Type B pancreatic cell (in vitro differentiated cells): Measurements from ENCODE around the gene VEZT. TPM values are rescaled to one million over a fixed set of nuclear protein-coding genes. Genes with fewer than 3 reads are reported as not detected.

Source experiments
- DNase-seq: peaks from one replicate; pipeline ENCODE4 v3.0.0; 2021; ENCODE audit warnings: mixed read lengths; ENCODE audit not compliant: unreplicated experiment; ENCODE audit errors: extremely low spot score
- H3K27ac Mint-ChIP-seq: 2 replicates; pipeline ENCODE4 v1.8.0; 2021; ENCODE audit warnings: mild to moderate bottlenecking, mixed read lengths
- H3K27me3 Mint-ChIP-seq: 2 replicates; pipeline ENCODE4 v1.8.0; 2021; ENCODE audit warnings: mixed read lengths
- H3K36me3 Mint-ChIP-seq: 2 replicates; pipeline ENCODE4 v1.8.0; 2021; ENCODE audit warnings: mixed read lengths
- H3K4me1 Mint-ChIP-seq: one replicate; pipeline ENCODE4 v1.8.0; 2021; ENCODE audit warnings: mixed read lengths; ENCODE audit not compliant: unreplicated experiment
- H3K4me3 Mint-ChIP-seq: 2 replicates; pipeline ENCODE4 v1.8.0; 2021; ENCODE audit warnings: mild to moderate bottlenecking, mixed read lengths
- H3K9me3 Mint-ChIP-seq: 2 replicates; pipeline ENCODE4 v1.8.0; 2021; ENCODE audit warnings: mixed read lengths
- total RNA-seq: library from RNA; stranded (reverse); gene quantifications from 2 replicates; pipeline ENCODE4 v1.2.1, GENCODE V29; 2021; ENCODE audit warnings: low replicate concordance
- TF ChIP-seq, protein P1 (sequence below): fragments of 200-600 bp; sonication (generic); conservative IDR thresholded peaks from 2 replicates; pipeline ENCODE4 v1.5.0; 2021; ENCODE audit warnings: antibody characterized with exemption, mild to moderate bottlenecking

VEZT gene
- total RNA-seq, 1 donor from 2014 or later, result 69.1 TPM

DNA sequence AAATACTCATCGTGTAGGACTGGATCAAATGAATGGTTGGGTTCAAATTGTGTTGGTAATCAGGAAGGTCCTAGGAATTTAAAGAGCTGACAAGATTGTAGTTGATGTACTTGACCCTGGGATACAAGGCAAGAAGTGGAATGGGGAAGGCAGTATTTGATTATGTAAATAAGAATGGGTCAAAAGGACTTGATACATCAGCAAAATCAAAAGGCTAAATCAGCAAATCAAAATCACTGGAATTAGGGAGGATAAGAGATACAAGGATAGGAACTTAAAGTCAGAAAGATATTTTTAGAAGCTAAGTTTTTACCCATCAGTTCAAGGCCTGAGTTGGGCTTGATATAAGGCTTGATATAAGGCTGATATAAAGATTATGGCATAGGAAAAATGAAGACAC lies 65.8 kb downstream of the VEZT start:
- Mint-ChIP-seq H3K4me3 (no peak overlapping the region), H3K27ac (no peak overlapping the region), H3K4me1 (no peaks in the 10 kb centered on the region), H3K9me3 (no peaks in the 10 kb centered on the region), H3K36me3 (peaks cover 49% of the 10 kb centered on the region), H3K27me3 (no peaks in the 10 kb centered on the region)
- no peak for DNase-seq
- TF ChIP-seq, protein P1, sequence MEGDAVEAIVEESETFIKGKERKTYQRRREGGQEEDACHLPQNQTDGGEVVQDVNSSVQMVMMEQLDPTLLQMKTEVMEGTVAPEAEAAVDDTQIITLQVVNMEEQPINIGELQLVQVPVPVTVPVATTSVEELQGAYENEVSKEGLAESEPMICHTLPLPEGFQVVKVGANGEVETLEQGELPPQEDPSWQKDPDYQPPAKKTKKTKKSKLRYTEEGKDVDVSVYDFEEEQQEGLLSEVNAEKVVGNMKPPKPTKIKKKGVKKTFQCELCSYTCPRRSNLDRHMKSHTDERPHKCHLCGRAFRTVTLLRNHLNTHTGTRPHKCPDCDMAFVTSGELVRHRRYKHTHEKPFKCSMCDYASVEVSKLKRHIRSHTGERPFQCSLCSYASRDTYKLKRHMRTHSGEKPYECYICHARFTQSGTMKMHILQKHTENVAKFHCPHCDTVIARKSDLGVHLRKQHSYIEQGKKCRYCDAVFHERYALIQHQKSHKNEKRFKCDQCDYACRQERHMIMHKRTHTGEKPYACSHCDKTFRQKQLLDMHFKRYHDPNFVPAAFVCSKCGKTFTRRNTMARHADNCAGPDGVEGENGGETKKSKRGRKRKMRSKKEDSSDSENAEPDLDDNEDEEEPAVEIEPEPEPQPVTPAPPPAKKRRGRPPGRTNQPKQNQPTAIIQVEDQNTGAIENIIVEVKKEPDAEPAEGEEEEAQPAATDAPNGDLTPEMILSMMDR, result no peak

- no peak overlapping the region for H3K4me3 Mint-ChIP-seq
- peaks cover 42% of the 10 kb centered on the region for H3K36me3 Mint-ChIP-seq
- no peak for DNase-seq
- H3K9me3 Mint-ChIP-seq, result no peaks in the 10 kb centered on the region
- TF ChIP-seq, protein P1, result no peak
- no peak overlapping the region for H3K27ac Mint-ChIP-seq
- no peaks in the 10 kb centered on the region for H3K27me3 Mint-ChIP-seq
- peaks cover 7% of the 10 kb centered on the region for H3K4me1 Mint-ChIP-seq
Observed at GRCh38 chr12:95286713-95287112, 69.1 kb downstream of the VEZT start.

GRCh38 chr12:95291501-95291900 lies 73.9 kb downstream of the VEZT start:
- H3K36me3 Mint-ChIP-seq, result peaks cover 25% of the 10 kb centered on the region
- H3K27ac Mint-ChIP-seq, result no peak overlapping the region
- no peak overlapping the region for H3K4me3 Mint-ChIP-seq
- peaks cover 10% of the 10 kb centered on the region for H3K4me1 Mint-ChIP-seq
- no peak for DNase-seq
- H3K27me3 Mint-ChIP-seq, result no peaks in the 10 kb centered on the region
- H3K9me3 Mint-ChIP-seq, result no peaks in the 10 kb centered on the region
- TF ChIP-seq, protein P1, result no peak

DNA sequence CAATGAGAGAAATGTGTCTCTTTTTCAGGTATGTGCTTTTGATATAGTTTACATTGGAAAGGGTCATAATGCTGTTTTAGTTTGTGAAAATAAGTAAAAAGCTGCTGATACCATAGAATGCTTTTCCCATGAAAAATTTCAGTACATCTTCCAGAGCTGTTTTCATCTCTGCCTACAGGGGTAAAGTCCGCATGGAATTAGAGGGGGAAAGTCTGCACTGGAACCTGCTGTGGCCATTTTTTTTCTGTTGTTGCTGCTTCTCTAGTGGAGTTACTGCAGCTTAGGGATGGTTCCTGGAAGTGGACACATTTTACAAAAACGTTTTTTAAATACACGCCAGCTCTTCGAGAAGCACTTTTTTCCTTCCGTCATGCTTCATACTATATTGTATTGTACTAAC lies 81.3 kb downstream of the VEZT start:
- DNase-seq, result no peak
- Mint-ChIP-seq H3K9me3 (no peaks in the 10 kb centered on the region), H3K4me1 (peaks cover 12% of the 10 kb centered on the region), H3K36me3 (peaks cover 29% of the 10 kb centered on the region), H3K27me3 (no peaks in the 10 kb centered on the region), H3K27ac (no peak overlapping the region), H3K4me3 (no peak overlapping the region)
- TF ChIP-seq, protein P1, result peak; percentile 32

- H3K27me3 Mint-ChIP-seq, result no peaks in the 10 kb centered on the region
- peaks cover 28% of the 10 kb centered on the region for H3K36me3 Mint-ChIP-seq
- TF ChIP-seq, protein P1, result no peak
- H3K4me1 Mint-ChIP-seq, result peaks cover 12% of the 10 kb centered on the region
- DNase-seq, result no peak
- no peak overlapping the region for H3K4me3 Mint-ChIP-seq
- H3K27ac Mint-ChIP-seq, result no peak overlapping the region
- H3K9me3 Mint-ChIP-seq, result no peaks in the 10 kb centered on the region
Observed at GRCh38 chr12:95300286-95300685, 82.7 kb downstream of the VEZT start.

DNA sequence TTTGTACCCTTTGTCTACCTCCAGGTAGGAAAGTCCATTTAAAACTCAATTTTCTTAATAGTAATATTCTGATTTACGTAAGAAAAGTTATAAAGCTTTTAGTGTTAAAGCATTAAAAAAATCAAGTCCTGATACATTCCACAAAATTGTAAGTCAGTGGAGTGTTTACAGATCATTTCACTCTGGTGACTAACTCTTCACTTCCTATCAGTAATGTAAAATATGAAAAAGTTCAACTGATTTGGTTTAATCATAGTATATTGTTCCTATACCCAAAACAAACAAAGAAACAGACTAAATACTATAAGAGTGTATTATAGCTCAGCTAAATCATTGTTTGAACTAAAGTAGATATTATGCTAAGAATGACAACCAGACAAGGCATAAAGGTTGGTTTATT lies 85.9 kb downstream of the VEZT start:
- peaks cover 12% of the 10 kb centered on the region for H3K4me1 Mint-ChIP-seq
- H3K27me3 Mint-ChIP-seq, result no peaks in the 10 kb centered on the region
- TF ChIP-seq, protein P1, result no peak
- DNase-seq, result no peak
- H3K9me3 Mint-ChIP-seq, result no peaks in the 10 kb centered on the region
- H3K36me3 Mint-ChIP-seq, result peaks cover 19% of the 10 kb centered on the region
- H3K27ac Mint-ChIP-seq, result no peak overlapping the region
- H3K4me3 Mint-ChIP-seq, result no peak overlapping the region
